ENCODE results near the gene KMT2B. TPM values are rescaled to one million over a fixed set of nuclear protein-coding genes. Genes with fewer than 3 reads are reported as not detected.

Gene KMT2B
- total RNA-seq, 2 donors from 2014 or later, result 32.3 to 89.5 TPM

DNA sequence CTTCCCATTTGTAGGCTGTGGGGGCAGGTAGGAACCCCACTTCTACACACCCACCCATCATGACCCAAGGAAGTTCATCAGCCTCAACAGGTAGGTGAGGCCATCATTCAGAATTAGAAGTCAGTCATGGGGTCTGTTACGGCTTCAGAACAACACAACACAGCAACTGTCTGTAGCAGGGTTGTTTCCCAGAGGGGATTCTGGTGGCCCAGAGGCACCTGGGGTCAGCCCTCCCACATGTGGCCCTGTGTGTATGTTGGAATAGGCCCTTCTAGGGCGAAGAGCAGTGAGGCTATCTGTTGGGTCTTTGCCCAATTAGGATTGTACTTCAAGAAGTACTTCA, 21.1 kb downstream of the KMT2B start:
- intact Hi-C loops (cut with DNase I), result no loop called here
- Histone ChIP-seq H3K4me1 (replicated peaks) (peaks cover 3% of the 10 kb centered on the region), H3K4me3 (no peak overlapping the region), H3K27me3 (replicated peaks; ENCODE audit: insufficient read depth) (no peaks in the 10 kb centered on the region), H3K27ac (no peak overlapping the region), H3K9me3 (no peaks in the 10 kb centered on the region), H3K36me3 (peaks cover 8 to 16% of the 10 kb centered on the region in 2 donors)
- TF ChIP-seq POLR2AphosphoS5 (IDR thresholded peaks at IDR 0.05) (no peak), CTCF (IDR thresholded peaks at IDR 0.05) (no peak), POLR2A (IDR thresholded peaks at IDR 0.05) (no peak)
- 89% methylated on average over 2 of the region's 2 CpGs for WGBS
- no peak for DNase-seq (ENCODE audit: low spot score)

- Histone ChIP-seq H3K9me3 (no peaks in the 10 kb centered on the region), H3K4me3 (peak overlapping the region; percentile 39 to 54), H3K4me1 (replicated peaks) (peaks cover 3% of the 10 kb centered on the region), H3K27me3 (replicated peaks; ENCODE audit: insufficient read depth) (no peaks in the 10 kb centered on the region), H3K27ac (peak overlapping the region; percentile 40 to 68), H3K36me3 (peaks cover 8 to 16% of the 10 kb centered on the region in 2 donors)
- intact Hi-C loops (cut with DNase I), result loop anchor here (5.0 to 10.0 kb wide), 2 partner anchors 193 to 475 kb away; partner anchors contain the start of genes ZNF146 and ZNF565
- WGBS, result 73% methylated on average over 29 of the region's 29 CpGs
- no peak for TF ChIP-seq CTCF (IDR thresholded peaks at IDR 0.05)
- DNase-seq (ENCODE audit: low spot score), result no peak
Measured at GRCh38 chr19:35739275-35740107, 21.7 kb downstream of the KMT2B start.

DNA sequence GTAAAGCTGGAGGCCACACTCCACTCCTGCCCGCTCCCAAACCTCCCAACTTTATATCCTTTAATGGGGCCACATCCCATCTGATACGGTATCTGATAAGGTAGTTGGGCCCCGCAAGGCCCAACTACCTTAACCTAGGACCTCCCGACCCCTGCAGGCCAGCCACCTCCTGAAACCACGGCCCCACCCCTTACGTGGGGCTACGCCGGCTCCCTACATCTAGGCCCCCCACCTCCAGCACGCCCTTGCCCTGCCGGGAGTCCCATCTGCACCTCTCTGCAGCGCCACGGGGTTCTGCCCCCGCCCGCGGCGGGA, 22.3 kb downstream of the KMT2B start:
- Histone ChIP-seq H3K27ac (peak overlapping the region; percentile 40 to 68), H3K4me3 (peak overlapping the region; percentile 39 to 54), H3K4me1 (replicated peaks) (peaks cover 3% of the 10 kb centered on the region), H3K27me3 (replicated peaks; ENCODE audit: insufficient read depth) (no peaks in the 10 kb centered on the region), H3K36me3 (peaks cover 8 to 16% of the 10 kb centered on the region in 2 donors), H3K9me3 (no peaks in the 10 kb centered on the region)
- intact Hi-C loops (cut with DNase I), result loop anchor here (5.0 to 10.0 kb wide), 2 partner anchors 192 to 475 kb away; partner anchors contain the start of genes ZNF146 and ZNF565
- TF ChIP-seq CTCF (IDR thresholded peaks at IDR 0.05) (no peak), POLR2A (IDR thresholded peaks at IDR 0.05) (no peak), POLR2AphosphoS5 (IDR thresholded peaks at IDR 0.05) (no peak)
- no peak for DNase-seq (ENCODE audit: low spot score)
- 2% methylated on average over 16 of the region's 16 CpGs for WGBS

DNA sequence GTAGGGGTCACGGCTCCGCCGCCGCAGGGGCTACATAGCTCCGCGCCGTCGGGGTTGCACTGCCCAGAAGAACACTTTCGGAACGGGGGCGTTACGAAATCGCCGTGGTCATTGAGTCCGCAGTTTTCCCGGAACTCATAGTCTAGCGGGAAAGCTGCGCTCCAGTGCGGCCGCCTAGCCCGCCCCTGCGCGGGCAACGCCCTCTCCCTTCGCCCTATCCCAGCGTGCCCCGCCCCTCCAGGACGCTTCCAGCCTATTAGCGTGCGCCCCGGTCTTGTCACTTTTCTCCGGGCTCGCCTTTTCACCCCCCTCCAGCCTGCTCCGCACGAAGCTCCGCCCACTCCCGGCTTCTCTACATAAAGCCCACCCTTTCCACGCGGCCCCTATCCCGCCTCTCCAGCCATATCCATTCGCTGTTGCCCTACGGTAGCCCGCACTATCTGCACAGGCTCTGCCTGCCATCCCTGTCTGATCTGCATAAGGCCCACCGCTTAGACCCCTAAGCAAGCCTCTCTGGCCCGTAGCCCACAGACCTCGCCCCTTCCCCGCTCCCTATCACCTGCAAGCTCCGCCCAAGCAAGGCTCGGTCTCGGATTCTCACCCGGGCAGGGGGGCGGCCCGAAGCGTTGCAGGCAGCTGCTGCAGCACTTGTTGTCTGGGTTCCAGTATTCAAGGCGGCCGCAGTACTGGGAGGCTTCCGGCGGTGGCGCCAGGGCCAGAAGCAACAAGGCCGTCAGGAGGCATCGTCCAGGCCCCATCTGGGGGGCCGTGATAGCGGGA, 22.8 kb downstream of the KMT2B start:
- Histone ChIP-seq H3K36me3 (peaks cover 8 to 16% of the 10 kb centered on the region in 2 donors), H3K27ac (peak overlapping the region; percentile 68 to 72), H3K27me3 (replicated peaks; ENCODE audit: insufficient read depth) (no peaks in the 10 kb centered on the region), H3K4me3 (peak overlapping the region; percentile 39 to 54), H3K9me3 (no peaks in the 10 kb centered on the region), H3K4me1 (replicated peaks) (peaks cover 3% of the 10 kb centered on the region)
- intact Hi-C loops (cut with DNase I), result loop anchor here (5.0 to 10.0 kb wide), 2 partner anchors 192 to 474 kb away; partner anchors contain the start of genes ZNF146 and ZNF565
- TF ChIP-seq CTCF (IDR thresholded peaks at IDR 0.05) (no peak), POLR2AphosphoS5 (IDR thresholded peaks at IDR 0.05) (peak; percentile 86), POLR2A (IDR thresholded peaks at IDR 0.05) (peak; percentile 19)
- peak; percentile 97 for DNase-seq (ENCODE audit: low spot score)
- WGBS, result under 1% methylated on average over 60 of the region's 63 CpGs
